Nephron progenitor cell (in vitro differentiated cells): Measurements from ENCODE around the gene CDK14.
"Not testable (repeated sequence)": the region's sequence is repeated elsewhere in the genome, so short reads cannot be mapped to it uniquely, and the experiment has no call there.

Experiments used
- DNase-seq: peaks from one replicate; pipeline ENCODE4 v3.0.0; 2021
- H3K27ac Mint-ChIP-seq: 2 replicates; pipeline ENCODE4 v1.8.0; 2021; ENCODE audit warnings: mild to moderate bottlenecking, moderate library complexity, mixed read lengths
- H3K27me3 Mint-ChIP-seq: 2 replicates; pipeline ENCODE4 v1.8.0; 2021; ENCODE audit warnings: mild to moderate bottlenecking, low read depth, mixed read lengths; ENCODE audit not compliant: poor library complexity
- H3K36me3 Mint-ChIP-seq: 2 replicates; pipeline ENCODE4 v1.8.0; 2021; ENCODE audit warnings: low read depth, mixed read lengths
- H3K4me1 Mint-ChIP-seq: 2 replicates; pipeline ENCODE4 v1.8.0; 2021; ENCODE audit warnings: mixed read lengths
- H3K4me3 Mint-ChIP-seq: 2 replicates; pipeline ENCODE4 v1.8.0; 2021; ENCODE audit warnings: mild to moderate bottlenecking, moderate library complexity, mixed read lengths
- H3K9me3 Mint-ChIP-seq: 2 replicates; pipeline ENCODE4 v1.8.0; 2021; ENCODE audit warnings: mild to moderate bottlenecking, moderate library complexity, mixed read lengths
- CTCF ChIP-seq: fragments of 200-600 bp; sonication (generic); IDR thresholded peaks from 2 replicates; pipeline ENCODE4 v1.5.0; 2021; ENCODE audit warnings: antibody characterized with exemption

Gene CDK14

GRCh38 chr7:90751595-90751994, 155.5 kb downstream of the CDK14 start:
- H3K9me3 Mint-ChIP-seq, result no peaks in the 10 kb centered on the region
- H3K27me3 Mint-ChIP-seq, result no peaks in the 10 kb centered on the region
- H3K36me3 Mint-ChIP-seq, result peaks cover 34% of the 10 kb centered on the region
- DNase-seq, result no peak
- H3K4me3 Mint-ChIP-seq, result no peak overlapping the region
- TF ChIP-seq CTCF, result no peak
- no peaks in the 10 kb centered on the region for H3K4me1 Mint-ChIP-seq
- no peak overlapping the region for H3K27ac Mint-ChIP-seq

- Mint-ChIP-seq H3K4me3 (no peak overlapping the region), H3K9me3 (no peaks in the 10 kb centered on the region), H3K27ac (no peak overlapping the region), H3K27me3 (no peaks in the 10 kb centered on the region), H3K4me1 (no peaks in the 10 kb centered on the region), H3K36me3 (peaks cover 36% of the 10 kb centered on the region)
- TF ChIP-seq CTCF, result no peak
- DNase-seq, result no peak
Observed at GRCh38 chr7:90752051-90752450, 155.9 kb downstream of the CDK14 start.

GRCh38 chr7:90755041-90755440, 158.9 kb downstream of the CDK14 start:
- peaks cover 29% of the 10 kb centered on the region for H3K36me3 Mint-ChIP-seq
- TF ChIP-seq CTCF, result no peak
- DNase-seq, result no peak
- no peak overlapping the region for H3K27ac Mint-ChIP-seq
- H3K4me1 Mint-ChIP-seq, result peaks cover 10% of the 10 kb centered on the region
- H3K27me3 Mint-ChIP-seq, result no peaks in the 10 kb centered on the region
- no peaks in the 10 kb centered on the region for H3K9me3 Mint-ChIP-seq
- no peak overlapping the region for H3K4me3 Mint-ChIP-seq

- peaks cover 12% of the 10 kb centered on the region for H3K4me1 Mint-ChIP-seq
- H3K27ac Mint-ChIP-seq, result no peak overlapping the region
- no peaks in the 10 kb centered on the region for H3K9me3 Mint-ChIP-seq
- no peak for DNase-seq
- peaks cover 19% of the 10 kb centered on the region for H3K36me3 Mint-ChIP-seq
- no peak overlapping the region for H3K4me3 Mint-ChIP-seq
- TF ChIP-seq CTCF, result no peak
- no peaks in the 10 kb centered on the region for H3K27me3 Mint-ChIP-seq
Observed at GRCh38 chr7:90756366-90756765, 160.2 kb downstream of the CDK14 start.

GRCh38 chr7:90757565-90757950, 161.4 kb downstream of the CDK14 start:
- Mint-ChIP-seq H3K36me3 (peaks cover 14% of the 10 kb centered on the region), H3K27ac (peak overlapping the region; percentile 36), H3K4me1 (peaks cover 12% of the 10 kb centered on the region)
- DNase-seq, H3K4me3 Mint-ChIP-seq, H3K9me3 Mint-ChIP-seq, H3K27me3 Mint-ChIP-seq: not testable (repeated sequence)

GRCh38 chr7:90758933-90759562, 162.9 kb downstream of the CDK14 start:
- no peak for DNase-seq
- TF ChIP-seq CTCF, result no peak
- no peak overlapping the region for H3K27ac Mint-ChIP-seq
- no peak overlapping the region for H3K4me3 Mint-ChIP-seq
- no peaks in the 10 kb centered on the region for H3K9me3 Mint-ChIP-seq
- H3K36me3 Mint-ChIP-seq, result peaks cover 14% of the 10 kb centered on the region
- peaks cover 12% of the 10 kb centered on the region for H3K4me1 Mint-ChIP-seq
- H3K27me3 Mint-ChIP-seq, result no peaks in the 10 kb centered on the region
